Endothelial cell of umbilical vein (primary cell): Measurements from ENCODE around the gene TRMT112. TPM values are rescaled to one million over a fixed set of nuclear protein-coding genes. Genes with fewer than 3 reads are reported as not detected.

Experiments used
- BruUV-seq: library from RNA; stranded (reverse); fragments of 400-500 nt; replicated peaks from 2 replicates; lab custom pipeline; 2021; lab: Mats Ljungman, UMichigan
- CTCF ChIA-PET: fragments of 300-600, 350-600 bp; sonication (Branson Sonifier 250); formaldehyde crosslinking; loops from one replicate; lab custom pipeline; 2021; ENCODE audit warnings: antibody characterized with exemption, inconsistent platforms; lab: Charles Lee
- POLR2A ChIA-PET: fragments of 300-600, 350-600 bp; sonication (Branson Sonifier 250); formaldehyde crosslinking; loops from one replicate; lab custom pipeline; 2021; ENCODE audit warnings: antibody characterized with exemption, inconsistent platforms; lab: Charles Lee
- DNase-seq: peaks from one replicate; pipeline ENCODE4 v3.0.0-alpha.2; 2011; ENCODE audit warnings: low read depth, low spot score
- FAIRE-seq: peaks from 2 replicates; lab custom pipeline; 2011; peaks lifted over from hg19 to GRCh38; lab: Jason Lieb, UNC
- H2AFZ ChIP-seq: 2 replicates; pipeline ENCODE4 v1.6.0; 2012; ENCODE audit warnings: low read depth, low read length, control low read depth, inconsistent platforms
- H3K27ac ChIP-seq: 2 replicates; pipeline ENCODE4 v1.5.1; 2011; ENCODE audit warnings: low read depth, mild to moderate bottlenecking, control low read depth, low read length, moderate library complexity; ENCODE audit not compliant: insufficient read depth
- H3K27me3 ChIP-seq, 2 experiments: 2 replicates each; pipeline versions ENCODE4 v1.6.0 to v1.6.1; 2011; ENCODE audit warnings: low read length in 2 of 2, mixed read lengths in 1 of 2; ENCODE audit not compliant: control insufficient read depth in 2 of 2, insufficient read depth in 2 of 2
- H3K36me3 ChIP-seq, 2 experiments: 2 replicates in 1 of 2; 3 replicates in 1 of 2; pipeline ENCODE4 v1.5.1; 2011; ENCODE audit warnings: low read length in 2 of 2, mild to moderate bottlenecking in 1 of 2, moderate library complexity in 1 of 2; ENCODE audit not compliant: control insufficient read depth in 2 of 2, insufficient read depth in 2 of 2; ENCODE audit errors: extremely low read depth in 1 of 2
- H3K4me1 ChIP-seq: 3 replicates; pipeline ENCODE4 v1.5.1; 2011; ENCODE audit warnings: mild to moderate bottlenecking, low read length; ENCODE audit not compliant: control insufficient read depth, insufficient read depth; ENCODE audit errors: extremely low read depth
- H3K4me2 ChIP-seq: 2 replicates; pipeline ENCODE4 v1.6.1; 2011; ENCODE audit warnings: low read length, control low read depth, mixed read lengths; ENCODE audit not compliant: insufficient read depth
- H3K4me3 ChIP-seq, 3 experiments: fragments of 200-600 bp in 1 of 3; sonication (generic), shearing (Covaris generic) in 1 of 3; replicated peaks in 1 of 3; 2 replicates each; pipeline ENCODE4 v1.5.1; 2011 to 2016; ENCODE audit warnings: control low read depth in 3 of 3, low read length in 3 of 3, mild to moderate bottlenecking in 2 of 3, inconsistent platforms in 1 of 3, low read depth in 1 of 3, moderate library complexity in 1 of 3; ENCODE audit not compliant: insufficient read depth in 1 of 3
- H3K79me2 ChIP-seq: 2 replicates; pipeline ENCODE4 v1.6.0; 2012; ENCODE audit warnings: low read length, inconsistent platforms; ENCODE audit not compliant: control insufficient read depth, insufficient read depth
- H3K9ac ChIP-seq: replicated peaks from 2 replicates; pipeline ENCODE3; 2011; ENCODE audit warnings: low read length, control low read depth; ENCODE audit not compliant: insufficient read depth; ENCODE audit errors: extremely low read depth
- H3K9me1 ChIP-seq: replicated peaks from 3 replicates; pipeline ENCODE4 v1.6.0; 2011; ENCODE audit warnings: mild to moderate bottlenecking, low read length; ENCODE audit not compliant: control insufficient read depth, insufficient read depth; ENCODE audit errors: extremely low read depth
- H3K9me3 ChIP-seq: replicated peaks from 2 replicates; pipeline ENCODE4 v1.5.1; 2012; ENCODE audit warnings: low read length, inconsistent platforms; ENCODE audit not compliant: control insufficient read depth, insufficient read depth
- H4K20me1 ChIP-seq: replicated peaks from 2 replicates; pipeline ENCODE3; 2011; ENCODE audit warnings: mild to moderate bottlenecking, low read length; ENCODE audit not compliant: control insufficient read depth, insufficient read depth; ENCODE audit errors: extremely low read depth
- CTCF ChIP-seq, 2 donors: IDR thresholded peaks; 1 replicate in 1 of 2; 2 replicates in 1 of 2; pipeline ENCODE4 v1.5.1; 2011; ENCODE audit warnings: low read length in 2 of 2, mild to moderate bottlenecking in 2 of 2, moderate library complexity in 2 of 2, control low read depth in 1 of 2, inconsistent platforms in 1 of 2, low read depth in 1 of 2; ENCODE audit not compliant: insufficient read depth in 1 of 2; ENCODE audit errors: extremely low read depth in 1 of 2
- EZH2 ChIP-seq: IDR thresholded peaks from 2 replicates; pipeline ENCODE4 v1.6.1; 2012; ENCODE audit warnings: borderline replicate concordance, low read depth, mild to moderate bottlenecking, moderate library complexity, low read length, inconsistent platforms; ENCODE audit not compliant: severe bottlenecking
- FOS ChIP-seq: IDR thresholded peaks from 2 replicates; pipeline ENCODE4 v1.6.1; 2011; ENCODE audit warnings: mild to moderate bottlenecking, low read length, moderate library complexity, borderline replicate concordance; ENCODE audit not compliant: insufficient read depth
- GATA2 ChIP-seq: IDR thresholded peaks from 2 replicates; pipeline ENCODE4 v1.7.0; 2011; ENCODE audit warnings: low read depth, mild to moderate bottlenecking, moderate library complexity, mixed read lengths, low read length; ENCODE audit not compliant: insufficient read length, insufficient read depth
- JUN ChIP-seq: IDR thresholded peaks from 2 replicates; pipeline ENCODE4 v1.6.1; 2011; ENCODE audit warnings: borderline replicate concordance, low read depth; ENCODE audit not compliant: insufficient read length, insufficient read depth
- MAX ChIP-seq: IDR thresholded peaks from 2 replicates; pipeline ENCODE4 v1.6.1; 2011; ENCODE audit not compliant: insufficient read depth, insufficient read length
- MYC ChIP-seq: IDR thresholded peaks from one replicate; pipeline ENCODE4 v1.6.1; 2011; ENCODE audit warnings: mild to moderate bottlenecking, low read depth, low read length
- POLR2A ChIP-seq: IDR thresholded peaks from 2 replicates; pipeline ENCODE4 v1.6.1; 2012; ENCODE audit warnings: low read depth, mild to moderate bottlenecking, control low read depth, low read length
- POLR2AphosphoS5 ChIP-seq: IDR thresholded peaks from 2 replicates; pipeline ENCODE4 v1.6.1; 2012; ENCODE audit warnings: low read depth, mild to moderate bottlenecking, control low read depth, low read length, moderate library complexity; ENCODE audit not compliant: insufficient read depth
- dilution Hi-C: fragments of 300-500 bp; cut with MboI; formaldehyde crosslinking; loops from one replicate; pipeline ENCODE4 v1.15.0; 2019; ENCODE audit warnings: low sequenced_read_pairs; ENCODE audit not compliant: extremely low pct_ligation_motif_present
- intact Hi-C: fragments of 100-400 bp; cut with micrococcal nuclease; formaldehyde crosslinking; loops from one replicate; pipeline ENCODE4 v1.10.0; 2022
- polyA plus RNA-seq, 4 experiments: library from polyadenylated mRNA; depleted of rRNA in 3 of 4; stranded (reverse) in 3 of 4; unstranded in 1 of 4; fragments of >200 nt; gene quantifications; 2 replicates each; pipeline versions ENCODE4 v1.2.1 to v1.2.3, GENCODE V29; 2011 to 2012; ENCODE audit warnings: missing spikeins in 1 of 4
- total RNA-seq: library from RNA; stranded (reverse); gene quantifications from 2 replicates; pipeline ENCODE4 v1.2.3, GENCODE V29; 2021

The TRMT112 gene
- total and polyA plus RNA-seq, 2 donors (not counting 3 experiments of a cell fraction or from before 2014, with no cell fraction given): 195 to 575 TPM

GRCh38 chr11:64364911-64365310 is 47.6 kb upstream of the TRMT112 start:
- peaks cover 4% of the 10 kb centered on the region for H3K79me2 ChIP-seq
- intact Hi-C loops (no loop called here), dilution Hi-C loops (no loop called here)
- H3K9ac ChIP-seq: no peak overlapping the region
- no peak overlapping the region for H3K4me3 ChIP-seq
- no TSS peak for BruUV-seq
- TF ChIP-seq EZH2: no peak
- no peak for TF ChIP-seq MAX
- no peak for TF ChIP-seq JUN
- no peak for TF ChIP-seq POLR2AphosphoS5
- no peak for TF ChIP-seq FOS
- TF ChIP-seq MYC: no peak
- TF ChIP-seq CTCF (IDR thresholded peaks at IDR 0.05; ENCODE audit: extremely low read depth in 1 of 2, insufficient read depth in 1 of 2, low read depth in 1 of 2, low read length in 2 of 2): no peak
- no peak for TF ChIP-seq POLR2A
- TF ChIP-seq GATA2: no peak
- H4K20me1 ChIP-seq: no peaks in the 10 kb centered on the region
- H3K27ac ChIP-seq: no peak overlapping the region
- H3K4me1 ChIP-seq: no peaks in the 10 kb centered on the region
- CTCF ChIA-PET: interaction anchor here (1.0 to 3.2 kb wide), 2 partner anchors 9 to 84 kb away, joined by 3 to 19 read pairs; no protein-coding TSS in a partner anchor
- FAIRE-seq (no peak), DNase-seq (no peak)
- H3K36me3 ChIP-seq: peaks cover 5 to 29% of the 10 kb centered on the region in 2 experiments
- no peaks in the 10 kb centered on the region for H3K27me3 ChIP-seq
- H3K9me3 ChIP-seq: no peaks in the 10 kb centered on the region
- no peak overlapping the region for H3K4me2 ChIP-seq
- POLR2A ChIA-PET: no interaction called here
- no peak overlapping the region for H2AFZ ChIP-seq
- H3K9me1 ChIP-seq: no peaks in the 10 kb centered on the region
